GM19455 (cell line): ENCODE data around the gene PDC.
A peak's percentile ranks its signal among the peaks of the same experiment; 100 is the strongest.

Experiments used
- ATAC-seq: cut with Tn5 transposase; IDR thresholded peaks from one replicate; pipeline ENCODE4 v1.9.1; 2021; ENCODE audit not compliant: unreplicated experiment

Gene PDC

DNA sequence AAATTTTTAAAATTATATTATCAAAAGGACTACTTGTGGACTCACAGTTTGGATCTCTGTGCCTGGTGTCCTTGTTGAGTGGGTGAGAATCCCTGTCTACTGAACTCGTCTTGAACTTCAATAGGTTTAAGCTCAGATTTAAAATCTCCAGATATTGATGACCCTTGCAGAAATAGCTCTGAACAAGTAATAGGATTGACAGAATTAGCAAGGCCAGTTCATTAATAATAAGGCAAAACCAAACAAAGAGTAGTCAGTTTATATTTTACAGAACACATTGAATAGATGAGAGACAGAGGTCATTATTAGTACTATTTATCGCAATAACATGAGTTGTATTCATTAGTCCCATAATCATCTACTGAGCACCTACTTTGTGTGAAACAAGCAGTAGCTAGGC is at the start of gene PDC:
Gene PDC (minus strand): TSS at position 101 of the 400 bp plus-strand sequence. CDS start 11,655 bp downstream, outside the sequence.
- no peak for ATAC-seq

DNA sequence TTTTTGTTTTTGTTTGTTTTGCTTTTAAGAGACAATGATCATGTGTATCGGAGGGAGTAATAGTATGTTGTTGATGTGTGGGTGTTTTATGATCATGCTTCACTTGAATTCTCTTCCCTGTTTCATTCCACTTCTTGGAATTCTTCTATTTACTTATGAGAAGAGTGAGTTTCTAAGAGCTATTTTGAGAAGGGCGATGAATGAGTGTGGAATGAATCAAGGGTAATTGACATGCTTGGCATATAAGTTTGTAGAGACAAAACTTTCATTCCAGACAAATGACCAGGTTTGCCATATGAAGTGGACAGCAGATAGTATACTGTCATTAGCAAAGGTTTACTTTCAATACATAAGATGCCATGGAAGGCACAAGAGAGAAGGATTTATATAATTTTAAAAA is 42.3 kb upstream of the PDC start:
- ATAC-seq, result no peak

DNA sequence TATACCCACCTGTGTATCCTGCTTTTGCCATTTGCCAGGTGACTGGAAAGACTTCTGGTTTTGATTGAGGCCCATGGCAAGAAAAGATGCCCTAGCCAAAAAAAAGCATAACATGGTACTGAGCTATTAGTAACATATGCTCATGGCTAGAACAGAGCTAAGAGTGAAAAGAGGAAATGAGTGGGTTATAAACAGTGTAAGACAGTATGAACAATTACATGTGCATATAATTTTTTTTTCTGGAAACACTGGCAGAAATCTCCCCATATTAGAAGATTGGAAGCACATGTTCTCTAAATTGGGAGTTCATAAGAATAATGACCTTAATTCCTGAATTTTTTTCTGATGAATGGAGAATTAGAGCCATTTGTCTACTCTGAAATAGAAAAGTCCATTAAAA is 41.2 kb upstream of the PDC start:
- no peak for ATAC-seq

DNA sequence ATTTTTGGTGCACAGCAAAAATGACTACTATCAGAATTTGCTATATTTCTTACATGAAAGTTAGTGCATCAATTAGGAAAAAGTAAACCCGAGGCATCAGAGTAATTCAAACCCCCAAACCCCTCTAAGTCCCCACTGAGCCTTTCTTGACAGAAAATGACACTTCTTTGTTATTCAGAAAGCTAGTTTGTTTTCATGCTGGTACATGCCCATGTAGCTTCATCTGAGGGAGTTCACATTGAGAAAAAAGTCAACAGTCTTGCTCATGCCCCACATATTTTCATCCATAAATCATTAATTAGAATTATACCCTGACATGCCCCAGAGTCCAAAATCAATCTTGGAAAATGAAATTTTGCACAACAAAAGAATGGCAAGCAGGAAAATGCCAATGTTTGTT is 39.9 kb upstream of the PDC start:
- no peak for ATAC-seq

DNA sequence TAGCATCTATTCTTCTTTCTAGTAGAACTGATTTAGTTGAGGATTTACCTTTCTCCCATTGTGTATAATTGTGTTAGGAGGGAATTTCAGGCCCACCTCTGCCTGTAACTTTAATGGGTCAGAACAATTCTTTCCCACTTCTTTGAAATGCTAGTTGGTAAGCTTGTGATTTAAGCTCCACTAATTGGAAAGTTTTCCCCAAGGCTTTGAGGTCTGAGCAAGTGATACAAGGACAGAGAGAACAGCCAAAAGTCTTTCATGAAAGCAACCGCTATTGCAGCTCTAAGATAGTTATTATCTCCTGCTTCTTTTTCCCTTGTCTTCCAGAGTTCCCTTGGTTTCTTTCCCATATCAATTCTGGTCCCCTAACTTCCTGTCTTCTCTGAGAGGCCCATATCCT is 38.7 kb upstream of the PDC start:
- no peak for ATAC-seq

DNA sequence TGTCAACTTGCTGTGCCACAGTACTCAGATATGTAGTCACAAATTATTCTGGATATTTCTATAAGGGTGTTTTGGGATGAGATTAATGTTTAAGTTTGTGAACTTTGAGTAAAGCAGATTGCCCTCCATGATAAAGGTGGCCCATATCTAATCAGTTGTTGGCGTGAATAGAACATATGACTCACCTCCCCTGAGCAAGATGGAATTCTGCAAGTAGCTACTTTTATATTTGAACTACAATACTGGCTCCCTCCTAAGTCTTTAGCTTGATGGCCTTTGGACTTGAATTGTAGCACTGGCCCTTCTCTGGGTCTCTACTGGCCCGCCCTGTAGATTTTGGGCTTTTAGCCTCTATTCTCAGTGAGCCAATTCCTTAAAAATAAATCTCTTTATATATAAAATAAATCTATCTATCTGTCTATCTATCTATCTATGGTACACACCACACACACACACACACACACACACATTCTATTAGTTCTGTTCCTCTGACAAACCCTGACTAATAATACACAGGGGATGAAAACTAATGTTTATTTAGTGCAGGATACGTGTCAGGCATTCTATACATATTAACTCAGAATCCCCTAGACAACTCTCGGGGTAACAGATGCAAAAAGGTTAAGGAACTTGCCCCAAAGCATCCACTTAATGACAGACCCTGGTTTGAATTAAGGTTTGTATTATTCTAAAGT is 37.9 kb upstream of the PDC start:
- no peak for ATAC-seq

DNA sequence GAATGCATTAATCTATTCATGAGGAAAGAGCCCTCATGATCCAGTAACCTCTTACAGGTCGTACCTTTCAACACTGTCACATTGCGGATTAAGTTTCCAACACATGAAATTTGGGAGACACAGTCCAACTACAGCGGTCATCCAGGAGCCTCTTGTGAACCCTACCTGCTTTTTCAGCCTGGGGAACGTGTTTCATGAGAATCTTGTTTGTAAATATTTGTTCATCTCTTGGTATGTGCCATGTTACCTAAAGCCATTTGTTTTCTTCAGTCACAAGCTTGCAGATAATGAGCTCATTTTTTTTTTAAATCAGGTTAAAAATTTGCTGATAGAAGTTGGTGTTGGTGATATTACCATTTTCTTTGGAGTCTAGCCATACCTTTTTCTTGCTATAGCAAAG is 37.2 kb upstream of the PDC start:
- ATAC-seq, result no peak

DNA sequence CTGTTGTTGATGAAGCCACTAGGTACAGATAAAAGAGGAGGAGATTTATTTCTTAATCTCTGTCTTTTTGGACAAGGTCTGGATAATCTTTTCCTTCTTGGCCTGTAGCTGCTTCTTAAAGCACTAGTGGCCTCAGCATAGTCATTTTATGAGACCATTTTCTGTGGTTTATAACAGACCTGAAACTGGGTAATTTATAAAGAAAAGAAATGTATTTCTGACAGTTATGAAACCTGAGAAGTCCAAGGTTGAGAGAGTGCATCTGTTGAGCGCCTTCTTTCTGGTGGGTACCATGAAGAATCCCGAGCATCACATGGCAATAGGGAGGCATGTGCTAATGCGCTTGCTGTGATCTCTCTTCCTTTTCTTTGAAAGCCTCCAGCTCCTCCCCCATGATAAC is 36.7 kb upstream of the PDC start:
- ATAC-seq, result no peak

DNA sequence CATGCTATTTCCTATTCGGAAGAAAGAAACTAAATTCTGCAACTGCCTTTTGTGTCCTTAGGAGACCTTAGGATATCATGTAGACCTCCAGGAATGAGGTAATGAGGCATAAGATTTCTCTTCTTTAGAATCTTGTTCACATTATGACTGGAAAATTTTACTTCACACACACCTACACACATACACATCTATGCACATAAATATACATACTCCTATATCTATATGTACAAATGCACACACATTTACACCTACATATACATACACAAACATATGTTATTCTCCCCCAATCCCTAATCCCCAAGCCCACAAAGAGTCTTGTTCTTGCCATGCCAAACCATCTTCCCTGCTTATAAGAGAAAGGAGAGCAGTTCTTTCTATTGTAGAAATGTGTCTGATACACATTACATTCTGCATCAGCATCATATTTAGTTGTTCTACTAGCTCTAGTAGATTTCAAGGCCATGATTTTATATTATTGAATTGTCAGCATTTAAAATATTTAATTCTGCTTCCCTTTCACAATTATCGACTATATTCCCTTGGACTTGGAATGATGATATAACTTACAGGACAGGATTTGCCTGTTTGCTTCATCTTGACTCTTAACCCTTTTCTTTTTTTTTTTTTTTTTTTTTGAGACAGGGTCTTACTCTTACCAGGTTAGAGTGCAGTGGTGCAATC is 35.4 kb upstream of the PDC start:
- no peak for ATAC-seq

DNA sequence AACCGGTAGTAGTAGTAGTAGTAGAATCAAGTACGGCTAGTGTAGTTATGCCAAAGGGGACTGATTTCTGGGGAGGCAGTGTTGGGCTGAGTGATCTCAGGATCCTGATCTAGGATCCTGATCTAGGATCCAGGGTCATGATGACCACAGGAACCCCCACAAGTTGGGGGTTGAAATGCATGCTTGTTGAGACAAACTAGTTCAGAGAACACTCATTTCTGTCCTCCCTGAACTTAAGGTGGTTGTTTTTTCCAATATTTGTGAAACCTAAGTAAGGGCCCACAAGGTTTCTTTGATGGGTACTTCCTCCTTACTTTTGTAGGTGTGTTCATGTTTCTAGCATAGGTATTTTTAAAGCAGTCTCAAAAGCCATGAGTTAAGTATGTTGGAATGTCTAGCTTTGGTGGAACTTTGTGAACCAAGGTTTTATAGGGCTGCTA is 33.9 kb upstream of the PDC start:
- ATAC-seq, result no peak

DNA sequence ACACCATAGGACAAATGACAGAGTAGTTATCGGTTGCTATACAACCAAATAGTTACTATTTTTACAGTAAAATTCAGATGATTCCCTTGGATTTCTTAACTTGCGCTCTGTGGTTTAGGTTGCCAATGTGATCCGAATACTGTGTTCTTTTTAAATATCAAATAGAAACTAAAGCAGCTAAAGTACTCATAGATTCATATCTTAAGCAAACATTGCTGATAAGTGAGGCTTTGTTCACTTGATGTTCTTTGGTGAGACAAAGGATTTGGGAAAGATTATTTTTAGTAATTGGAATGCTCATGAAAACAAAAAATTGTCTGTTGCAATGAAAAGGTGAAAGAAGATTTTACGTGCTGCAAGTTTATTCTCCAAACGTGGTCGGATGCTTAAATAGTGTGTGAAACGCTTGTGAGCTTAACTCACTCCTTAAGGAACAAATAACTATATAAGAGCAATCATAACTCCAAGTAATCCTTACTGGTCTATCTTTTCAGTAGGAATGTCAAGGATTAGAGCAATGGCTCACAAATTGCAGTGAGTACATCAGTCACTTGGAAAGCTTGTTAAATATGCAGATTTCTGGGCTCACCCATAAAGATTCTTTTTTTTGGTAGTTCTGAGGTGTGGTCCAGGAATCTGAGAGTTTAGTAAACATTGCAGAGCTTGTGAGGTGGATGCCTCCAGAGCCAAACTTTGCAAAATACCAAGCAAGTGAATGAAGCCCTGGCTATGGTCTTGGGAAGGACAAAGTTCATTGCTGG is 31.8 kb upstream of the PDC start:
- ATAC-seq, result no peak

DNA sequence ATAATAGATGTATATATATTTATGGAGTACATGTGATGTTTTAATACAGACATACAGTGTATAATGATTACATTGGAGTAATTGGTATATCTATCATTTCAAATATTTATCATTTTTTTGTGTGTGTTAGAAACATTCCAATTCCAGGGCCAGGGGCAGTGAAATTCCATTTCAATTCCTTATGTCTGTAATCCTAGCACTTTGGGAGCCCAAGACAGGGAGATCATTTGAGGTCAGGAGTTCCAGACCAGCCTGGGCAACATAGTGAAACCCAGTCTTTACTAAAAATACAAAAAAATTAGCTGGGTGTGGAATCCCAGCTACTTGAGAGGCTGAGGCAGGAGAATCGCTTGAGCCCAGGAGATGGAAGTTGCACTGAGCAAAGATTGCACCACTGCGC is 30.4 kb upstream of the PDC start:
- no peak for ATAC-seq

DNA sequence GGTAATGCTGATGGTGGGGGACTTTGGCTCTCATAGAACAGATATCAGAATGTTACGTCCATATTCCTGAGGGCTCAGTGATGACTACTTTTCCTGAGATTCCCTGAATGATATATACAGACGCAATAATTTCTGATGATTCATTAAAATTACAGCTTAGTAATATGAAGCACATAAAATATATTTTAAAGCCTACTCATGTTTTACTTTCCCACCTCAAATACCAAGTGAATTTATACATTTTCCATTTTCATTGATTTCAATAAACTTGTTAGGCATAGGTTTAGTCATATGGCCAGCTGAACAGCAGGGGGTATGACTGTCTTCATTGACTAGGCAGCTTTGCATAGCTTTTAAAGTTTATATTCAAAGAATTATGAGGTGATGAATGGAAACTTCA is 26.2 kb upstream of the PDC start:
- no peak for ATAC-seq

DNA sequence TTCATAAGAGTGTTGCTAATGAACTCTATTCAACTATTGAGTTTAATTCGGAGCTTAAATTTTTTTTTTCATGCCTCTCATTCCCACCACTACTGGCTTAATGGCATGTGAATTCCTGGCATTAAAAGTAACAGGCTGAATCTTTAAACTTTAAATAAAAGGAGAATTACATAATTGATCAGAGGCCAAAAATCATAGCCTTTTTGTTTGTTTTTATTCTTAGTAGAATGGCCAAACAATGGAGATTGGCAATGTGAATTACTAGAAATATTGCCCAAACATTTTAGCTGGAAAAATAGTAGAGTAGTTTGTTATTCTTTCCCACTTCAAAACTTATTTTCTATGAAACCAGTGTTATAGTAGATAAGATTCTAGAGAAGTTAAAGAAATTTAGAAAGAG is 25.1 kb upstream of the PDC start:
- ATAC-seq, result no peak

DNA sequence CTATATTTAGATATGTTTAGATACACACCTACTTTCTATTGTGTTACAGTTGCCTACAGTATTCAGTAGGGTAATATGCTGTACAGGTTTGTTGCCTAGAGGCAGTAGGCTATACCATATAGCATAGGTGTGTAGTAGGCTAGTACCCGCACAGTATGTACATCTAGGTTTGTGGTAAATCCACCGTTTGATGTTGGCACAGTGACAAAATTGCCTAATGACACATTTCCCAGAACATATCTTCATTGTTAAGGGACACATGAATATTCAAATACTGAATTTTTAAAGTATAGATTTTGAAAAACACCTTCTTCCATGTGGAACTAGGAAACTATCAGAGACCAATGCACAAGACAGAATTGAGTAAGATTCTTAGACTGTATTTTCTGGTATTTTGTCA is 22.6 kb upstream of the PDC start:
- no peak for ATAC-seq

DNA sequence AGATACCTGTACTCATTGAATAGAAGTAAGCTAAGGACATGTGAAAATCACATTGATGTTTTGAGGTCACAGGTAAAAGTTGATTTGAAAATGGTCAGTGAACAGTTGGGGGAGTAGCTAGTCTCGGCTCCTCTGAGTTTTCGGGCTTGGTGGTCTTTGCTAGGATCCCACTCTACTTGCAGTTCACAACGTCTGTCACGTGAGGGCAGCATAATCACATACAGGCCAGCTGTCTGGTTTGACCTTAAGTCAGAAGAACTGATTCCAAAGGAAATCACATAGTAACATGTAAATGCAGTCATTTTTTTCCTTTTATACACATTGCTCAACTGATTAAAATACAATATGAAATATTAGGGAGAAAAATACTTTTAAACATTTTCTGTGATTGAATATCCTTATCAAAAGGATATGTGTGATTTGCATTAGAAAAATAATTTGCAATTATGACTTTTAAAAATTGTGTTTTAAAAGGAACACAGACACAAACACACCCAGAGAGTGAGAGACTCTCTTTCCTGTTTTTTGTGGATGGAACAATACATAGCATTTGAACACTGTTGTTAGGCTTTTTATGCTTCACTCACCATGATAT is 21.8 kb upstream of the PDC start:
- ATAC-seq, result peak; percentile 74

DNA sequence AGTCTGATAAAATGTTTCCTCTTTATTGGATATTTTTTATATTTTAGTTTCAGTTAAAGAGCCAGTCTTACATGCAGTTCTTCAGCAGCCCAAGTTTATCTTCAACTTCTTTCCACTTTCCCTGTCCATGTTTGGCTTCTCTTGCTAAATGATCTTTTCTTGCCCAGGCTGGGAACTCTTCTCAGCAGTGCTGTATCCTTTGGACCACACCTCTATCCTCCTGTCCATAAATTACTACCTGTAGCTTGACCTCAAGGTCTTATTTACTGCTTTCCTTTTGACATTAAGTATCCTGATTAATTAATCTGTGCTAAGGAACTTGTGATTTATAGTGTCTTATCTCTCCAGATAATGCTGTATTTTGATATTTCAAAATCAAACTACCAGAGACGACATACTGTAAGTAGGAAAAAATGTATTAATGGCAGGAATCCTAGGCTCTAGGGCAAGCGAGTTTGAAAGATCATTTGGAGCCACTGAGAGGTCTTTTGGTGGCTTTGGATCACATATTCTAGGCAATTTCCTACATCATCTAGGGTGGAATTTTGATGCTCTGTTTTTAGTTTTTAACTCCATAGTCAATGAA is 20.5 kb upstream of the PDC start:
- ATAC-seq, result no peak

DNA sequence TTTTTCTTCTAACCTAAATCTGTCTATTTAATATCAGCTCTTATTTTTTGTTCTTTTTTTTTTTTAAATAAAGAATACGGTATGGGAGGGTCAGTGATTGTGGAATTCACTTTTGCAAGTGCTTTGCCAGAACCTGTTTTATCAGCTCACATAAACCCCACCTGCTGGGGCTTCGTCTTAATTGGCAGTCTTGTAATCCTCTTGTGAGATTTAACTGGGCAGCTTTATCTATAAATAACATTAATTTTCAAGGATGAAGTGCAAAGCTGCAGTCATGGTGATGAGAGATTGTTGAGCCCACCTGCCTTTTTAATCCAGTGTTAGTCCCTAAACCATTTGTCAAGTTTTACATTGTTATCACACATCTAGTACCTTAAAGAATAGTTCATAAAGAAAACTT is 18.2 kb upstream of the PDC start:
- no peak for ATAC-seq

DNA sequence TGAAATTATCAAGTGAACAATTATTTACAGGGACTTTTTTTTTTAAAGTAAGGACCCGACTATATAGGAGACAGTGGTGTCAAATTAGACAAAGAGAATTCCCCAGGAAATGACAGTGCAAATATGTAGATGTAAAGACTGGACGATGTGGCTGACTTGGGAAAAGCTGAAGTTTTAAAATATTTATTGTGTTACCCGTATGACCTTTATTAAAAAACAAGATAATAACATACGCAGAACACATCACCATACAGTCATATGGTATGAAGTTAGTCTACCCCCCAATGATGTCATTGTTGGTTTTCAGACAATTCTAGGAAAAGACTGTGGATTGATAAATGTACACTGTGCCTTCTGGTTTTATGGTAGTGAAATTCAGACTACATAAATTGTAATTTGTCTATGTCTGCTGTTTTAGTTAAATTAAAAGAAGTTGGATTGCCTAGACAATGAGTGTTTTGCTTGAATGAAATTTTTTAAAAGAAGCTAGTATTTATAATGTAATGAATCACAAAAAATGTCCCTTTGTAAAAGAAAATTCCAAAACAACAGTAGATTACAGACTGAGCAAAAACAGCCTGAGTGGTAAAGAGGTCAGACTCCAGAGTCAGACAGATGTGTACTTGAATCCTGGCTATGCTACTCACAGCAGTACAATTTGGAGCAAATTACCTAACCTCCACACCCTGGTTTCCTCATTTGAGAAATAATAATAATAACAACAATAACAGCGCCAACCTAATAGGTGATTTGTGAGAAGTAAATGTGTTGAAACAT is 15.5 kb upstream of the PDC start:
- ATAC-seq, result no peak

DNA sequence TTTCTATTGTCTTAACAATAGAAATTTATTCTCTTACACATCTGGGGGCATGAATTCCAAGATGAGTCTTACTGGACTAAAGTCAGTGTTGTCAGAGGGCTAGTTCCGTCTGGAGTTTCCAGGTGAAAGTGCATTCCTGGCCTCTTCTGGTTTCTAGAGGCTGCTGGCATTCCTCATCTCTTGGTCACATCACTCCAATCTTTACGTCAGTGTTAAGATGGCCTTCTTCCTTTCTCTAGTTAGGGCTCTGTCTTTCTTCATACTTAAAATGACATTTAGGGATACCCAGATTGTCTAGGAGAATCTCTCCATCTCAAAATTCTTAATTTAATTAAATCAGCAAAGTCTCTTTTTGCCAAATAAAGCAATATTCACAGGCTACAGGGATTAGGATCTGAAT is 13.3 kb upstream of the PDC start:
- ATAC-seq, result no peak

DNA sequence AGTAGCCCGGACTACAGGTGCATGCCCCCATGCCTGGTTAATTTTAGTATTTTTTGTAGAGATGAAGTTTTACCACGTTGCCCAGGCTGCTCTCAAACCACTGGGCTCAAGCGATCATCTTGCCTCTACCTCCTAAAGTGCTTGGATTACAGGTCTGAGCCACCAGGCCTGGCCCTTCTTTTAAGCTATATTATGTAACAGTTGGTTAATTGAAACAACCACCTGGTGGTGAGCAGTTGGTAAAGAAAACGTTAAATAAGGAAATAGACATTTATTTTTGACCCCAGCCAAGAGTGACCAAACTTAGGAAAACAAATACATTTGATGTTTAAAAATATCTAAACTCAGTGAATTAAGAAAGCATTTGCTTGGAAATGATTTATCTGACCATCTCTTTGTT is 12.1 kb upstream of the PDC start:
- ATAC-seq, result no peak
